Measurements from ENCODE around the gene TBC1D8.
"Not testable (repeated sequence)": the region's sequence is repeated elsewhere in the genome, so short reads cannot be mapped to it uniquely, and the experiment has no call there.

TBC1D8 gene

DNA sequence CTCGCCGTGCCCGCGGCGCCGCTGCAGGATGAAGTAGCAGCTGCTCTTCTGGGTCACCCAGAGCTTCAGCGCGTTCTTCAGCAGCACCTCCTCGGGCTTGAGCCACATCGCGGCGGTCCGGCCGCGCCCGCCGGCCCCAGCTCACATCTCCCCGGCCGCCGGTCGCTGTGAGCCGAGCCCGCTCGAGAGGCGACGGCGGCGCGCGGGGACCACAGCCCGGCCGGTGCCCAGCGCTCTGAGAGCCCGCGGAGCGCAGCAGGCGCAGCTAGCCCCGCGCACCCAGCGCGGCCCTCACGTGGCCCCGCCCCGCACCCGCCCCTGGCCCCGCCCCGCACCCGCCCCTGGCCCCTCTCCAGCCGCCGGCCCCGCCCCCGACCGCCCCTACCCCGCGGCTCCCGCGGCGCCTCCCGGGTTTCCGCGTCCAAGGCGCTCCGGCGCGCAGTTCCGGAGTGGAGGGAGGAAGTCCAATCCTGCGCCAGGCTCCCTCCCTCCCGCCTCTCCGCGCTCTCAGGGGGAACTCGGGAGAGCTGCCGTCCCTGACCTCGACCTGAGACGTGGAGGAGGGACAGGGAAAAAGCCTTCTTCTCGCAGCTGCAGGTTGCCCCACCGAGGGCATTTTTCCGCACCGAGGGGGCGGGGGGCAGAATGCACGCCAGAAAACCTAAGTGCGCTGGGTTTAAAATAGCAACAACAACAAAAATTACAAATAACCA lies at the start of gene TBC1D8:
TSS of gene TBC1D8 (minus strand) at position 237 of the 713 bp plus-strand sequence. CDS start at position 108, 129 bp downstream.
- in situ Hi-C loops (cut with HindIII; ENCODE audit: low sequenced_read_pairs), result no loop called here

DNA sequence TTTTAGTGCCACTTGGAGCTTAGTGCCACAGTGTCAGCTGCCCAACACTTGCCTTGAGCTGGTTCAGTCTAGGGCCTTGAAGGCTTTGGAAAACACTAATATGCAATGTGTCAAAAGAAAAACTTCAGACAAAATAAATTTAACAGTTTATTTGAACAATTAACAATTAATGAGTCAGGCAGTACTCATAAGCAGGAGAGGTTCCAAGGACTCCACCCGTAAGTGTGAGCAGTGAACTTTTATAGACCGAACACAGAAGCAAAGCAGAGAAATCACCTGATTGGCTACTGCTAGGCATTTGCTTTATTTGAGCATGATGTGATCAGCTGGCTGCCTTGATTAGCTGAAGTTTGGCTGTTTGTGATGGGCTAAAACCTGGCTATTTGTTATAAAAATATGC lies 49.5 kb upstream of the TBC1D8 start:
- in situ Hi-C loops (cut with HindIII; ENCODE audit: low sequenced_read_pairs), result loop anchor here (5.0 kb wide), 1 partner anchor 173 kb away; no protein-coding TSS in a partner anchor

DNA sequence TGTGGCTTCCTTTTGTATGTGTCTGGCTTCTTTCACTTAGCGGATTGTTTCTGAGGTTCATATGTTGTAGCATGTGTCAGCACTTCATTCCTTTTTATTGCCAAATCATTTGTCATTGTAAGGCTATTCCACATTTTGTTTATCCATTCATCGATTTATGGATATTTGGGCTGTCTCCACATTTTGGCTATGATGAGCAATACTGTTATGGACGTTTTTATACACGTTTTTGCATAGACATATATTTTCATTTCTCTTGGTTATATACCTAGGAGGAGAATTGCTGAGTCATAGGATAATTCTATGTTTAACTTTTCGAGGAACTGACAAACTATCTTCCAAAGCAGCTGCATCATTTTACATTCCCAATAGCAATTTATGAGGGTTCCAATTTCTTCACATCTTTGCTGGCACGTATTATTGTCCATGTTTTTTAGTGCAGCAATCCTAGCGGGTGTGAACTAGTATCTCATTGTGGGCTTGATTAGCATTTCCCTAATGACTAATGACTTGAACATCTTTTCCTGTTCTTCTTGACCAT lies 48.1 kb upstream of the TBC1D8 start:
- in situ Hi-C loops (cut with HindIII; ENCODE audit: low sequenced_read_pairs), result no loop called here

GRCh38 chr2:101197814-101198213 lies 46.6 kb upstream of the TBC1D8 start:
- in situ Hi-C loops (cut with HindIII; ENCODE audit: low sequenced_read_pairs), result no loop called here

GRCh38 chr2:101197215-101197745 lies 46.1 kb upstream of the TBC1D8 start:
- in situ Hi-C loops (cut with HindIII; ENCODE audit: low sequenced_read_pairs), result no loop called here

GRCh38 chr2:101195871-101196661 lies 44.9 kb upstream of the TBC1D8 start:
- in situ Hi-C loops (cut with HindIII; ENCODE audit: low sequenced_read_pairs), result no loop called here

- in situ Hi-C loops (cut with HindIII; ENCODE audit: low sequenced_read_pairs), result no loop called here
Measured at GRCh38 chr2:101193033-101193626, 41.9 kb upstream of the TBC1D8 start.

DNA sequence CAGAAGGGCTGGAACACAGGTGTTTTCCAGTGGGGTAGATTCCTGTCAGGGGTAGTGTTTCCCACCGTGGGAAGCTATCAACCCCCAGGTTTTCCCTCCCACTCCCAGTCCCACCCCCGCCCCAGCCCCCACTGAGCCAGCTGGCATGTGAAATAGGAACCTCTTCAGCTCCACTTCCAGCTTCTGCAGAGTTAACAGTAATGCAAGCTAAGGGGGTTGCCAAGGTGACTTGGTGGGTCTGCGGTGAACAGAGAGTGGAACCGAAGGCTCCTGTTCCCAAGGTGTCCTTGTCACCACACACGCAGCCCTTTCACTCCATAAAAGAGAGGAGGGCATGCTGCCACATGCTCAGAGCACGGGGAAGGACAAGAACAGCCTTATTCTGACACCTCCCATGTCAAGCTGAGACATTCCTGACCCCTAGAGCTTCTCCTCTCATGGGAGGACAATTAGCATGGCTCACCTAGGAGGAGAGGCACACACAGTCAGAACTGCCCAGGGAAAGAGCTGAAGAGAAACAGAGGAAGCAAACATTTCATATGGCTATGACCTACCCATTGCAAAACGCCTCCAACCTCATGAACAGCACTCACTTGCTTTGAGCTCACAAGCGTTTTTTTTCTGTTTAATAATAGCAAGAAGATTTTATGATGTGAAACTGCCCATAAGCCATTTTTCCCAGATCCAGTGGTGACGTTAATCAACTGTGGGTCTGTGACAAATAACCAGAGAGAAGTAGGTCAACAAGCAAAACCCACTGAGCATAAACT lies 39.8 kb upstream of the TBC1D8 start:
- in situ Hi-C loops (cut with HindIII; ENCODE audit: low sequenced_read_pairs), result no loop called here

GRCh38 chr2:101188683-101189405 lies 37.7 kb upstream of the TBC1D8 start:
- in situ Hi-C loops (cut with HindIII; ENCODE audit: low sequenced_read_pairs), result no loop called here

DNA sequence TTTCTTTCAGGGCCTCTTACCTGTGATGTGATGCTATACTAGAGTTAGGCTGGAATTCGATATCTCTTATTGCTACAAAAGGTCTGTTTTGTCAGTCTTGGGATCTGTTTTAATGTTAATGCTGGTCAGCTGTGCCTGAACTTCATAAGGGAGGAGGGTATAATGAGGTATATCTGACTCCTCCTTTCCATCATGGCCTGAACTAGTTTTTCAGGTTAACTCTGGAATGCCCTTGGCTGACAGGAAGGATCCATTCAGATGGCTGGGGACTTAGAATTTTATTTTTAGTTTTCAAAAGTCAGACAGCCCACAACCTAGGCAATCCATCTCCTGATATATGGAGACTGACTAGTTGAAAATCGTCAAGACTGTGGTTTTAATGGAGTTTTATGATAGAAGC lies 35.9 kb upstream of the TBC1D8 start:
- in situ Hi-C loops (cut with HindIII; ENCODE audit: low sequenced_read_pairs), result no loop called here

GRCh38 chr2:101185656-101186055 lies 34.5 kb upstream of the TBC1D8 start:
- in situ Hi-C loops (cut with HindIII; ENCODE audit: low sequenced_read_pairs), result no loop called here

- in situ Hi-C loops (cut with HindIII; ENCODE audit: low sequenced_read_pairs), result no loop called here
Measured at GRCh38 chr2:101185085-101185484, 33.9 kb upstream of the TBC1D8 start.

GRCh38 chr2:101179982-101180381 lies 28.8 kb upstream of the TBC1D8 start:
- in situ Hi-C loops (cut with HindIII; ENCODE audit: low sequenced_read_pairs), result no loop called here

DNA sequence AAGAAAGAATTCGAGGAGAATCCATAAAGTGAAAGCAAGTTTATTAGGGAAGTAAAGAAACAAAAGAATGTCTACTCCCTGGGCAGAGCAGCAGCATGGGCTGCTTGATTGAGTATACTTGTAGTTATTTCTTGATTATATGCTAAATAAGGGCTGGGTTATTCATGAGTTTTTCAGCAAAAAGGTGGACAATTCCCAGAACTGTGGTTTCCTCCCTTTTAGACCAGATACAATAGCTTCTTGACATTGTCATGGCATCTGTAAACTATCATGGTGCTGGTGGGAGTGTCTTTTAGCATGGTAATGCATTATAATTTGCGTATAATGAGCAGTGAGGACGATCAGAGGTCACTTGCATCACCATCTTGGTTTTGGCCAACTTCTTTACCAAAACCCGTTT lies 25.6 kb upstream of the TBC1D8 start:
- in situ Hi-C loops (cut with HindIII; ENCODE audit: low sequenced_read_pairs), result no loop called here

- in situ Hi-C loops (cut with HindIII; ENCODE audit: low sequenced_read_pairs), result no loop called here
Measured at GRCh38 chr2:101175991-101176390, 24.8 kb upstream of the TBC1D8 start.

DNA sequence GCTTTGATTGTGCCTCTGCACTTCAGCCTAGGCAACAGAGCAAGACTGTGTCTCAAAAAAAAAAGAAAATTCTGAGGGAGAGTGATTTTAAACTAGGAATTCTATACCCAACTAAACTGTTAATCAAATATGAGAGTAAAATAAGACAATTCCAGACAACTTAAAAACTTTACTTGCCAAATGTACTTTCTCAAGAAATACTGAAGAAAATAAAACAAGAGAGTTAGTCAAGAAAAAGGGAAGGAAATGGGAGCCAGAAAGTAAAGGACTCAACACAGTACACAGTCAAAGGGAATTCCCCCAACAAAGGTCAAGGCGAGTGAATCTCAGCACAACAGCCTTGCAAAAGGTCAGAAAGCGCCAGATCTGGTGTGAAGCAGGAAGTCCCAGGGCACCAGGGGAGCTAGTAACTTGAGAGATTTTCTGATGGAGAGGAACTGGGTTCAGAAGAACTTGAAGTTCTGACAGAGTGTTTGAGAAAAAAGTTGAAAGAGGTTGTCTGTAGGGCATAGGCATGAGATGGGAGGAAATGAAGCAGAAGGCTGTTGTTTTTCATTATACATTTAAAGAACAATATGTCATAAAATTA lies 22.6 kb upstream of the TBC1D8 start:
- in situ Hi-C loops (cut with HindIII; ENCODE audit: low sequenced_read_pairs), result no loop called here

- in situ Hi-C loops (cut with HindIII; ENCODE audit: low sequenced_read_pairs), result not testable (repeated sequence)
Measured at GRCh38 chr2:101169822-101170221, 18.6 kb upstream of the TBC1D8 start.

DNA sequence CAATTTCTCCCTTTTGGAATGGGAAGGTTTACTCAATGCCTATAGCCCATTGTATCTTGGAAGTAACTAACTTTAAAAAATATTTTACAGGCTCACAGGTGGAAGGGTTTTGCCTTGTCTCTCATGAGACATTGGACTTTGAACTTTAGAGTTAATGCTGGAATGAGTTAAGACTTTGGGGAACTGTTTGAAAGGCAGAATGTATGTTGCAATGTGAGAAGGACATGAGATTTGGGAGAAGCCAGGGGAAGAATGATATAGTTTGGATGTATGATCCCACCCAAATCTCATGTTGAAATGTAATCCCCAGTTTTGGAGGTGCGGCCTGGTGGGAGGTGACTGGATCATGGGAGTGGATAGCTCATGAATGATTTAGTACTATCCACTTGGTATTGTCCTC lies 17.5 kb upstream of the TBC1D8 start:
- in situ Hi-C loops (cut with HindIII; ENCODE audit: low sequenced_read_pairs), result no loop called here

GRCh38 chr2:101167532-101167931 lies 16.4 kb upstream of the TBC1D8 start:
- in situ Hi-C loops (cut with HindIII; ENCODE audit: low sequenced_read_pairs), result not testable (repeated sequence)
